ENCODE data around the gene MDM1.

Gene MDM1

GRCh38 chr12:68264158-68264855, 67.9 kb downstream of the MDM1 start:
- no peak overlapping the region for H3K18ac ChIP-seq (ENCODE audit: low read length)

GRCh38 chr12:68263366-68263765, 68.8 kb downstream of the MDM1 start:
- Histone ChIP-seq H3K18ac (ENCODE audit: low read length) (no peak overlapping the region), H3K23ac (ENCODE audit: low read length) (no peak overlapping the region), H2BK120ac (ENCODE audit: low read depth, low read length) (no peak overlapping the region), H3K79me2 (ENCODE audit: control insufficient read depth, insufficient read depth, low read length) (no peaks in the 10 kb centered on the region), H3K56ac (ENCODE audit: low read length) (no peak overlapping the region), H2BK5ac (ENCODE audit: low read length) (no peak overlapping the region), H3K27me3 (ENCODE audit: insufficient read depth, low read length, poor library complexity) (no peaks in the 10 kb centered on the region), H2BK15ac (replicated peaks; ENCODE audit: low read depth) (no peak overlapping the region), H4K8ac (ENCODE audit: low read depth, low read length) (no peak overlapping the region), H4K5ac (ENCODE audit: low read length) (no peak overlapping the region), H3K79me1 (ENCODE audit: low read length) (no peaks in the 10 kb centered on the region), H3K27ac (ENCODE audit: low read depth, low read length) (no peak overlapping the region), H3K4me1 (ENCODE audit: control insufficient read depth, low read depth, low read length) (no peaks in the 10 kb centered on the region), H3K36me3 (ENCODE audit: control insufficient read depth, insufficient read depth, low read length) (no peaks in the 10 kb centered on the region), H3K4me3 (ENCODE audit: low read length) (no peak overlapping the region), H3K4me2 (ENCODE audit: low read length) (no peak overlapping the region), H3K9ac (ENCODE audit: low read length) (no peak overlapping the region), H2AK5ac (ENCODE audit: low read length) (no peak overlapping the region), H3K4ac (ENCODE audit: low read depth, low read length) (no peak overlapping the region)
- WGBS (ENCODE audit: extremely low coverage, insufficient coverage, low lambda C conversion rate): no CpG with 5 or more reads among the region's 1 CpG
- DNase-seq: no peak

More at GRCh38 chr12:68264158-68264855, 67.9 kb downstream of the MDM1 start:
- no peak overlapping the region for H3K4ac ChIP-seq (ENCODE audit: low read depth, low read length)
- H2BK5ac ChIP-seq (ENCODE audit: low read length): no peak overlapping the region
- H3K4me3 ChIP-seq (ENCODE audit: low read length): no peak overlapping the region
- no peak overlapping the region for H4K8ac ChIP-seq (ENCODE audit: low read depth, low read length)
- no peak overlapping the region for H2BK120ac ChIP-seq (ENCODE audit: low read depth, low read length)
- no peak for DNase-seq
- no peak overlapping the region for H4K5ac ChIP-seq (ENCODE audit: low read length)
- no peaks in the 10 kb centered on the region for H3K4me1 ChIP-seq (ENCODE audit: control insufficient read depth, low read depth, low read length)
- H3K27me3 ChIP-seq (ENCODE audit: insufficient read depth, low read length, poor library complexity): no peaks in the 10 kb centered on the region
- H2BK15ac ChIP-seq (replicated peaks; ENCODE audit: low read depth): no peak overlapping the region
- H3K79me2 ChIP-seq (ENCODE audit: control insufficient read depth, insufficient read depth, low read length): no peaks in the 10 kb centered on the region
- no peaks in the 10 kb centered on the region for H3K79me1 ChIP-seq (ENCODE audit: low read length)
- no peak overlapping the region for H3K4me2 ChIP-seq (ENCODE audit: low read length)
- H3K56ac ChIP-seq (ENCODE audit: low read length): no peak overlapping the region
- H3K27ac ChIP-seq (ENCODE audit: low read depth, low read length): no peak overlapping the region
- WGBS (ENCODE audit: extremely low coverage, insufficient coverage, low lambda C conversion rate): no CpG with 5 or more reads among the region's 7 CpGs
- no peaks in the 10 kb centered on the region for H3K36me3 ChIP-seq (ENCODE audit: control insufficient read depth, insufficient read depth, low read length)
- no peak overlapping the region for H2AK5ac ChIP-seq (ENCODE audit: low read length)
- H3K9ac ChIP-seq (ENCODE audit: low read length): no peak overlapping the region
- no peak overlapping the region for H3K23ac ChIP-seq (ENCODE audit: low read length)

DNA sequence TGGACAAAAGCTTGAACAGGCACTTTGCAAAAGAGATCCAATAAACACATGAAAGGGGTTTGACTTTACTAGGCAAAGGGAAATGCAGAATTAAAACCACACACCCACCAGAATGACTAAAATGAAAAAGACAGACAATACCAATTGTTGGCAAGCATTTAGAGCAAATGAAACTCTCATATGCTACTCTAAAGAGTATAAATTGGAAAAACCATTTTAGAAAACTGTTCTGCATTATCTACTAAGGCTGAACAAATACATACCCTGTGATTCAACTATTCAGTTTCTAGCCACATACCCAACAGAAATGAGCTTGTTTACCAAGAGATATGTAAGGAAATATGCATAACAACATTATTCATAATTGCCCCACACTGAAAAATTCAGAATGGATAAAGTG, 70.3 kb downstream of the MDM1 start:
- Histone ChIP-seq H3K23ac (ENCODE audit: low read length) (no peak overlapping the region), H3K56ac (ENCODE audit: low read length) (no peak overlapping the region), H2BK120ac (ENCODE audit: low read depth, low read length) (no peak overlapping the region), H3K27me3 (ENCODE audit: insufficient read depth, low read length, poor library complexity) (no peaks in the 10 kb centered on the region), H3K79me1 (ENCODE audit: low read length) (no peaks in the 10 kb centered on the region), H3K79me2 (ENCODE audit: control insufficient read depth, insufficient read depth, low read length) (no peaks in the 10 kb centered on the region), H3K4me1 (ENCODE audit: control insufficient read depth, low read depth, low read length) (no peaks in the 10 kb centered on the region), H3K4me3 (ENCODE audit: low read length) (no peak overlapping the region), H3K9ac (ENCODE audit: low read length) (no peak overlapping the region), H3K18ac (ENCODE audit: low read length) (no peak overlapping the region), H4K8ac (ENCODE audit: low read depth, low read length) (no peak overlapping the region), H2AK5ac (ENCODE audit: low read length) (no peak overlapping the region), H2BK15ac (replicated peaks; ENCODE audit: low read depth) (no peak overlapping the region), H3K4ac (ENCODE audit: low read depth, low read length) (no peak overlapping the region), H3K36me3 (ENCODE audit: control insufficient read depth, insufficient read depth, low read length) (no peaks in the 10 kb centered on the region), H2BK5ac (ENCODE audit: low read length) (no peak overlapping the region), H4K5ac (ENCODE audit: low read length) (no peak overlapping the region), H3K4me2 (ENCODE audit: low read length) (no peak overlapping the region), H3K27ac (ENCODE audit: low read depth, low read length) (no peak overlapping the region)
- no peak for DNase-seq

DNA sequence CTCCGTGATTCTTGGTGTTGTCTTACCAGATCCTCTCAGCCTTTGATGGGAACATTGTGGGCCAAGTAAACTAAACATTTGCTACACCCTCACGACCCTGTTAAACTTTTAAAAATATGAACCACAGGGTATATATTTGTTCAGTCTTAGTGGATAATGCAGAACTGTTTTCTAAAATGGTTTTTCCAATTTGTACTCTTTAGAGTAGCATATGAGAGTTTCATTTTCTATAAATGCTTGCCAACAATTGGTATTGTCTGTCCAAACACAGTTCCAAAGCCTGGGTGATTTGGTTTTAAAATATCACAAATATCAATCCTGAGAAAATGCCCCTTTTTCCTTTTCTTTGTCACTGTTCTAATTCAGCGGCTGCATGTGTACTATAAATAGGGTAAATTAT, 72.0 kb downstream of the MDM1 start:
- Histone ChIP-seq H3K79me1 (ENCODE audit: low read length) (no peaks in the 10 kb centered on the region), H3K56ac (ENCODE audit: low read length) (no peak overlapping the region), H3K79me2 (ENCODE audit: control insufficient read depth, insufficient read depth, low read length) (no peaks in the 10 kb centered on the region), H3K4me1 (ENCODE audit: control insufficient read depth, low read depth, low read length) (no peaks in the 10 kb centered on the region), H3K9ac (ENCODE audit: low read length) (no peak overlapping the region), H3K4ac (ENCODE audit: low read depth, low read length) (no peak overlapping the region), H3K4me3 (ENCODE audit: low read length) (no peak overlapping the region), H2BK15ac (replicated peaks; ENCODE audit: low read depth) (no peak overlapping the region), H2BK120ac (ENCODE audit: low read depth, low read length) (no peak overlapping the region), H3K4me2 (ENCODE audit: low read length) (no peak overlapping the region), H2AK5ac (ENCODE audit: low read length) (no peak overlapping the region), H3K18ac (ENCODE audit: low read length) (no peak overlapping the region), H3K27ac (ENCODE audit: low read depth, low read length) (no peak overlapping the region), H3K27me3 (ENCODE audit: insufficient read depth, low read length, poor library complexity) (no peaks in the 10 kb centered on the region), H4K5ac (ENCODE audit: low read length) (no peak overlapping the region), H3K36me3 (ENCODE audit: control insufficient read depth, insufficient read depth, low read length) (no peaks in the 10 kb centered on the region), H4K8ac (ENCODE audit: low read depth, low read length) (no peak overlapping the region), H3K23ac (ENCODE audit: low read length) (no peak overlapping the region), H2BK5ac (ENCODE audit: low read length) (no peak overlapping the region)
- DNase-seq: no peak
- WGBS (ENCODE audit: extremely low coverage, insufficient coverage, low lambda C conversion rate): 100% methylated on average over 1 of the region's 3 CpGs

DNA sequence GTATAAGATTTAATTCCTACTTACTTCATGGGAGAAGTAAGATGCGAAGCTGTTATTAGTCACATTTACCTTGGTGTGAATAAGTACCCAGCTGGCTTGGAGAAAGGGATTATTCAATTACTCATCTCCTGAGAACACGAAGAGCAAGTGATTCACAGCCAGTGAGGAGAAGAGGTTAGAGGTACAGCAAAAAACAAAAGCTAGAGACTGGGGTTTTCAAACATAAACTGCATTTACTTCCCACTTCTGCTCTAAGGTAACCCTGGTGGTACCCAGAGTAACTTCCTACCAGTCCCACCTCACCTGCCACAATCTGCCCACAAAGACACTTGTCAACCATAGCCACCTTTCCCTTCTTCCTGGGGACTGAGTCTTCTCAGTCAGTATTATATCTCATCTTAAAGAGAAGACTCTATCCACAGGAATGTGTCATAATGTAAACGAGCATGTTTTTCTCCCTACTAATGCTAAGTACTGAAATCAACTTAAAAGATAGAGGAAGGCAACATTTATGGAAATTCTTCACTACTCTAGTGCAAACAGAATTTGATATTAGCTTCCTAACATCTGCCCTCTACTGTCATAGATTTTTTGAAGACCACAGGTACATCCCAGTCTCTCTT, 72.7 kb downstream of the MDM1 start:
- Histone ChIP-seq H3K79me1 (ENCODE audit: low read length) (no peaks in the 10 kb centered on the region), H3K79me2 (ENCODE audit: control insufficient read depth, insufficient read depth, low read length) (no peaks in the 10 kb centered on the region), H3K36me3 (ENCODE audit: control insufficient read depth, insufficient read depth, low read length) (no peaks in the 10 kb centered on the region), H3K4me3 (ENCODE audit: low read length) (no peak overlapping the region), H3K9ac (ENCODE audit: low read length) (no peak overlapping the region), H4K8ac (ENCODE audit: low read depth, low read length) (no peak overlapping the region), H2BK5ac (ENCODE audit: low read length) (no peak overlapping the region), H2AK5ac (ENCODE audit: low read length) (no peak overlapping the region), H2BK120ac (ENCODE audit: low read depth, low read length) (no peak overlapping the region), H3K4me1 (ENCODE audit: control insufficient read depth, low read depth, low read length) (no peaks in the 10 kb centered on the region), H4K5ac (ENCODE audit: low read length) (no peak overlapping the region), H3K4ac (ENCODE audit: low read depth, low read length) (no peak overlapping the region), H3K4me2 (ENCODE audit: low read length) (no peak overlapping the region), H2BK15ac (replicated peaks; ENCODE audit: low read depth) (no peak overlapping the region), H3K27me3 (ENCODE audit: insufficient read depth, low read length, poor library complexity) (no peaks in the 10 kb centered on the region), H3K27ac (ENCODE audit: low read depth, low read length) (no peak overlapping the region), H3K23ac (ENCODE audit: low read length) (no peak overlapping the region), H3K56ac (ENCODE audit: low read length) (no peak overlapping the region), H3K18ac (ENCODE audit: low read length) (no peak overlapping the region)
- DNase-seq: no peak
- no CpG with 5 or more reads among the region's 3 CpGs for WGBS (ENCODE audit: extremely low coverage, insufficient coverage, low lambda C conversion rate)

- no peak within 1 kb of the TSS for H3K4ac ChIP-seq (ENCODE audit: low read depth, low read length)
- no CpG with 5 or more reads among the region's 7 CpGs for WGBS (ENCODE audit: extremely low coverage, insufficient coverage, low lambda C conversion rate)
Observed at GRCh38 chr12:68253504-68253903, 78.7 kb downstream of the MDM1 start, which contains the start of gene IL22. IL22 (minus strand) TSS chr12:68253604; CDS start chr12:68253448, 156 bp downstream.

More at GRCh38 chr12:68253504-68253903, 78.7 kb downstream of the MDM1 start, which contains the start of gene IL22:
- Histone ChIP-seq H3K27me3 (ENCODE audit: insufficient read depth, low read length, poor library complexity) (no peaks in the 10 kb centered on the region), H4K8ac (ENCODE audit: low read depth, low read length) (no peak within 1 kb of the TSS), H3K27ac (ENCODE audit: low read depth, low read length) (no peak within 1 kb of the TSS), H3K79me2 (ENCODE audit: control insufficient read depth, insufficient read depth, low read length) (no peaks in the 10 kb centered on the region), H3K18ac (ENCODE audit: low read length) (no peak within 1 kb of the TSS), H3K36me3 (ENCODE audit: control insufficient read depth, insufficient read depth, low read length) (no peaks in the 10 kb centered on the region), H4K5ac (ENCODE audit: low read length) (no peak within 1 kb of the TSS), H2BK15ac (replicated peaks; ENCODE audit: low read depth) (no peak within 1 kb of the TSS), H2BK5ac (ENCODE audit: low read length) (no peak within 1 kb of the TSS), H3K4me1 (ENCODE audit: control insufficient read depth, low read depth, low read length) (no peaks in the 10 kb centered on the region), H3K4me3 (ENCODE audit: low read length) (no peak within 1 kb of the TSS), H2AK5ac (ENCODE audit: low read length) (no peak within 1 kb of the TSS), H3K79me1 (ENCODE audit: low read length) (no peaks in the 10 kb centered on the region), H3K56ac (ENCODE audit: low read length) (no peak within 1 kb of the TSS), H3K9ac (ENCODE audit: low read length) (no peak within 1 kb of the TSS), H3K4me2 (ENCODE audit: low read length) (no peak within 1 kb of the TSS), H2BK120ac (ENCODE audit: low read depth, low read length) (no peak within 1 kb of the TSS), H3K23ac (ENCODE audit: low read length) (no peak within 1 kb of the TSS)
- DNase-seq: no peak
